Naive thymus-derived CD4-positive, alpha-beta T cell (primary cell): ENCODE measurements around the gene TOP1. TPM values are rescaled to one million over a fixed set of nuclear protein-coding genes. Genes with fewer than 3 reads are reported as not detected.

Source experiments
- ATAC-seq: fragments of 150-1000 bp; cut with Tn5 transposase; 2 replicates; pipeline ENCODE4 v1.10.0; 2021; ENCODE audit warnings: mild to moderate bottlenecking, moderate library complexity
- CTCF ChIA-PET: fragments of 350-600 bp; sonication (Branson Sonifier 250); formaldehyde crosslinking; loops from one replicate; lab custom pipeline; 2021; ENCODE audit warnings: antibody characterized with exemption; lab: Charles Lee
- POLR2A ChIA-PET: fragments of 350-600 bp; sonication (Branson Sonifier 250); formaldehyde crosslinking; loops from one replicate; lab custom pipeline; 2021; ENCODE audit warnings: antibody characterized with exemption, inconsistent platforms; lab: Charles Lee
- DNase-seq, 9 donors: peaks; one replicate each; pipeline versions ENCODE4 v3.0.0 to v3.0.0-alpha.2; 2020 to 2022; ENCODE audit warnings: mixed read lengths in 1 of 9
- H3K27ac ChIP-seq: one replicate; pipeline ENCODE4 v1.7.0; 2013; ENCODE audit warnings: mild to moderate bottlenecking, low read depth, low read length, moderate library complexity
- H3K27me3 ChIP-seq, 2 donors: one replicate each; pipeline ENCODE4 v1.7.0; 2013; ENCODE audit warnings: low read length in 2 of 2, mild to moderate bottlenecking in 2 of 2, moderate library complexity in 2 of 2; ENCODE audit not compliant: control insufficient read depth in 2 of 2, insufficient read depth in 2 of 2
- H3K36me3 ChIP-seq, 3 experiments: 1 replicate in 2 of 3; 2 replicates in 1 of 3; pipeline ENCODE4 v1.7.0; 2013; ENCODE audit warnings: low read length in 3 of 3, mild to moderate bottlenecking in 3 of 3, moderate library complexity in 1 of 3; ENCODE audit not compliant: insufficient read depth in 3 of 3, control insufficient read depth in 2 of 3
- H3K4me1 ChIP-seq, 2 donors: one replicate each; pipeline ENCODE4 v1.7.0; 2013; ENCODE audit warnings: low read length in 2 of 2, mild to moderate bottlenecking in 2 of 2, moderate library complexity in 1 of 2; ENCODE audit not compliant: control insufficient read depth in 2 of 2, insufficient read depth in 2 of 2
- H3K4me3 ChIP-seq: 2 replicates; pipeline ENCODE4 v1.7.0; 2013; ENCODE audit warnings: mild to moderate bottlenecking, low read length
- H3K9me3 ChIP-seq, 3 experiments: 1 replicate in 2 of 3; 2 replicates in 1 of 3; pipeline ENCODE4 v1.7.0; 2013; ENCODE audit warnings: low read length in 3 of 3; ENCODE audit not compliant: control insufficient read depth in 2 of 3
- H3K27ac Mint-ChIP-seq, 9 donors: one replicate each; pipeline ENCODE4 v1.8.0; 2020 to 2022; ENCODE audit warnings: mixed read lengths in 9 of 9, mild to moderate bottlenecking in 8 of 9, moderate library complexity in 5 of 9, inconsistent platforms in 2 of 9
- H3K27me3 Mint-ChIP-seq, 5 donors: one replicate each; pipeline ENCODE4 v1.8.0; 2021 to 2022; ENCODE audit warnings: mixed read lengths in 5 of 5, mild to moderate bottlenecking in 1 of 5
- H3K36me3 Mint-ChIP-seq, 5 donors: one replicate each; pipeline ENCODE4 v1.8.0; 2020 to 2022; ENCODE audit warnings: mixed read lengths in 5 of 5, mild to moderate bottlenecking in 3 of 5, inconsistent platforms in 1 of 5
- H3K4me1 Mint-ChIP-seq, 7 donors: one replicate each; pipeline ENCODE4 v1.8.0; 2020 to 2022; ENCODE audit warnings: mixed read lengths in 7 of 7, mild to moderate bottlenecking in 3 of 7, inconsistent platforms in 1 of 7
- H3K4me3 Mint-ChIP-seq, 10 donors: one replicate each; pipeline ENCODE4 v1.8.0; 2020 to 2022; ENCODE audit warnings: mild to moderate bottlenecking in 10 of 10, mixed read lengths in 10 of 10, moderate library complexity in 6 of 10, inconsistent platforms in 2 of 10
- H3K9me3 Mint-ChIP-seq, 11 donors: one replicate each; pipeline ENCODE4 v1.8.0; 2020 to 2022; ENCODE audit warnings: mixed read lengths in 11 of 11, mild to moderate bottlenecking in 4 of 11, inconsistent platforms in 1 of 11, moderate library complexity in 1 of 11
- intact Hi-C, 2 donors: fragments of 100-400 bp; cut with micrococcal nuclease; formaldehyde crosslinking; loops; one replicate each; pipeline ENCODE4 v1.15.1; 2023
- polyA plus RNA-seq, 2 donors: library from polyadenylated mRNA; unstranded; fragments of 300-500 nt; fragmentation: Illumina TruSeq; gene quantifications; one replicate each; pipeline ENCODE4 v1.2.3, GENCODE V29; 2021
- total RNA-seq, 6 experiments: library from RNA in 5 of 6; stranded (reverse) in 5 of 6; gene quantifications; 1 replicate in 5 of 6; 2 replicates in 1 of 6; pipeline ENCODE4 v1.2.3 and lab custom pipeline; 2021 to 2026

TOP1 gene
- total and polyA plus RNA-seq, 7 experiments from 2014 or later = 10.2 to 82.8 (median 33.3) TPM

DNA sequence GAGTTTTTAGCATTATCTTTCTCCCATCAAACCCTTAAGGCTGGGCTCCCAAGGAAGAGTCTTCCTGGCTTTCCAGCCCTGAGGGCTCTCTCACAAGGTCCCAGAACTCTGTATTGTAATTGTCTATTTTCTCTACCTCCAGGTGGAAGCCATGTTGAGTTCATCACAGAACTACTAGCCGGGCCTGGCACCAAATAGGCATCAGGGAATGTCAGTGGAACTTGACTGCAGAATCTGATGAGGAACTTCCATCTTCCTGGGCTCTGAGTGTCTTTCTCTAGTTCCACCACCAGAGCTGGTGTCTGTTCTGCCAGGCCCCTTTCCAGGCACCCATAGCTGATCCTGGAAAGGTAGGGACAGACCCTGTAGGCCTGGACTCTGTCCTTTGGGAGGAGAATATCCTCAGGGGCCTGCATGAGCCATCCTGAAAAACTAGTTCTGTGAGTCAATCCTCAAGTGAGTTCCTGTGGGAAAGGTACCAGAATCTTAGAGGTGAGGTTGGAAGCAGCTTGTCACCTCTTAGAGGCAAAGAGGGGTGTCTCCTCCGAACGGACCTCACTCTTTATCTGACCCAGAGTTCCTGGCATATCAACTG, 11.1 kb upstream of the TOP1 start:
- peaks cover 0 to 1% (median 0%) of the 10 kb centered on the region in 5 donors for H3K36me3 Mint-ChIP-seq
- POLR2A ChIA-PET = no interaction called here

GRCh38 chr20:41018153-41018552, 10.5 kb upstream of the TOP1 start:
- H3K27ac Mint-ChIP-seq = peak overlapping the region in 3 of 9 donors; percentile 12 to 55 (median 33)
- peaks cover 0 to 1% (median 0%) of the 10 kb centered on the region in 5 donors for H3K36me3 Mint-ChIP-seq
- intact Hi-C loops = no loop called here

More for the DNA sequence above, 11.1 kb upstream of the TOP1 start:
- no peak for ATAC-seq
- Mint-ChIP-seq H3K27me3 (peaks cover 0 to 5% (median 0%) of the 10 kb centered on the region in 5 donors), H3K4me1 (peaks cover 1 to 15% (median 5%) of the 10 kb centered on the region in 7 donors), H3K9me3 (peaks cover 0 to 2% (median 0%) of the 10 kb centered on the region in 11 donors), H3K4me3 (no peak overlapping the region), H3K27ac (no peak overlapping the region)
- Histone ChIP-seq H3K4me1 (no peaks in the 10 kb centered on the region), H3K27ac (no peak overlapping the region), H3K9me3 (no peaks in the 10 kb centered on the region), H3K36me3 (no peaks in the 10 kb centered on the region), H3K4me3 (no peak overlapping the region), H3K27me3 (peaks cover 0 to 2% of the 10 kb centered on the region in 2 donors)
- no peak for DNase-seq
- intact Hi-C loops = no loop called here
- CTCF ChIA-PET = interaction anchor here (1.2 kb wide), 1 partner anchor 77 kb away, joined by 3 read pairs; no protein-coding TSS in a partner anchor

GRCh38 chr20:41023549-41023948, 5.1 kb upstream of the TOP1 start:
- no peak for ATAC-seq
- no peaks in the 10 kb centered on the region for H3K36me3 ChIP-seq
- H3K36me3 Mint-ChIP-seq = no peaks in the 10 kb centered on the region
- CTCF ChIA-PET = interaction anchor here (1.1 kb wide), 1 partner anchor 71 kb away, joined by 3 read pairs; no protein-coding TSS in a partner anchor
- peaks cover 4 to 14% (median 11%) of the 10 kb centered on the region in 7 donors for H3K4me1 Mint-ChIP-seq
- POLR2A ChIA-PET = interaction anchor here (1.1 kb wide), 1 partner anchor 24 kb away, joined by 3 read pairs; no protein-coding TSS in a partner anchor
- H3K9me3 ChIP-seq = no peaks in the 10 kb centered on the region
- H3K27ac Mint-ChIP-seq = no peak overlapping the region
- peaks cover 6% of the 10 kb centered on the region in 2 donors for H3K4me1 ChIP-seq
- H3K27me3 ChIP-seq = no peaks in the 10 kb centered on the region
- no peak overlapping the region for H3K4me3 Mint-ChIP-seq
- H3K4me3 ChIP-seq = no peak overlapping the region
- intact Hi-C loops = no loop called here
- H3K27me3 Mint-ChIP-seq = peaks cover 0 to 7% (median 0%) of the 10 kb centered on the region in 5 donors
- peaks cover 0 to 2% (median 0%) of the 10 kb centered on the region in 11 donors for H3K9me3 Mint-ChIP-seq
- H3K27ac ChIP-seq = no peak overlapping the region
- no peak for DNase-seq

More at GRCh38 chr20:41018153-41018552, 10.5 kb upstream of the TOP1 start:
- Mint-ChIP-seq H3K27me3 (peaks cover 0 to 7% (median 0%) of the 10 kb centered on the region in 5 donors), H3K4me3 (no peak overlapping the region), H3K4me1 (peaks cover 0 to 9% (median 0%) of the 10 kb centered on the region in 7 donors), H3K9me3 (peaks cover 0 to 2% (median 0%) of the 10 kb centered on the region in 11 donors)
- Histone ChIP-seq H3K36me3 (no peaks in the 10 kb centered on the region), H3K9me3 (no peaks in the 10 kb centered on the region), H3K27ac (no peak overlapping the region), H3K4me1 (no peaks in the 10 kb centered on the region), H3K27me3 (peaks cover 0 to 2% of the 10 kb centered on the region in 2 donors), H3K4me3 (no peak overlapping the region)
- ChIA-PET POLR2A (interaction anchor here (0.8 kb wide), 1 partner anchor 12 kb away, joined by 3 read pairs; no protein-coding TSS in a partner anchor), CTCF (interaction anchor here (1.2 kb wide), 1 partner anchor 77 kb away, joined by 3 read pairs; no protein-coding TSS in a partner anchor)
- ATAC-seq (no peak), DNase-seq (no peak)

DNA sequence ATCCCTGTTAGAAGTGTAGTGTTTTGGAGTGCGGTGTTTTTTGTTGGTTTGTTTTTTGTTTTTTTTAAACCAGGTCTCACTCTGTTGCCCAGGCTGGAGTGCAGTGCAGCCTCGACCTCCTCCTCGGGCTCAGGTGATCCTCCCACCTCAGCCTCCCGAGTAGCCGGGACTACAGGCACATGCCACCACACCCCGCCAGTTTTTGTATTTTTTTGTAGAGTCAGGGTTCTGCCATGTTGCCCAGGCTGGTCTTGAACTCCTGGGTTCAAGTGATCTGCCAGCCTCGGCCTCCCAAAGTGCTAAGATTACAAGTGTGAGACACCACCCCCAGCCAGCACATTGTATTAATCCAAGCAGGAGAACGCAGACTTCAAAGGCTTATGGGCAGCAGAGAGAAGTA, 1.3 kb upstream of the TOP1 start:
- Histone ChIP-seq H3K27me3 (no peaks in the 10 kb centered on the region), H3K9me3 (no peaks in the 10 kb centered on the region), H3K36me3 (peaks cover 0 to 10% (median 0%) of the 10 kb centered on the region in 3 experiments), H3K4me3 (no peak overlapping the region), H3K27ac (peak overlapping the region; percentile 99), H3K4me1 (peaks cover 26 to 31% of the 10 kb centered on the region in 2 donors)
- peaks cover 0 to 2% (median 0%) of the 10 kb centered on the region in 5 donors for H3K27me3 Mint-ChIP-seq
- POLR2A ChIA-PET = interaction anchor here (0.6 to 1.5 kb wide), 3 partner anchors 18 to 40 kb away, joined by 3 read pairs; no protein-coding TSS in a partner anchor
- H3K4me3 Mint-ChIP-seq = peak overlapping the region; percentile 67 to 96 (median 89)
- H3K27ac Mint-ChIP-seq = peak overlapping the region; percentile 60 to 97 (median 95)
- CTCF ChIA-PET = interaction anchor here (1.0 kb wide), 1 partner anchor 37 kb away, joined by 4 read pairs; no protein-coding TSS in a partner anchor
- no peaks in the 10 kb centered on the region for H3K9me3 Mint-ChIP-seq
- intact Hi-C loops = no loop called here
- ATAC-seq = no peak
- H3K4me1 Mint-ChIP-seq = peaks cover 30 to 40% (median 36%) of the 10 kb centered on the region in 7 donors
- no peak for DNase-seq
- H3K36me3 Mint-ChIP-seq = peaks cover 0 to 14% (median 0%) of the 10 kb centered on the region in 5 donors

DNA sequence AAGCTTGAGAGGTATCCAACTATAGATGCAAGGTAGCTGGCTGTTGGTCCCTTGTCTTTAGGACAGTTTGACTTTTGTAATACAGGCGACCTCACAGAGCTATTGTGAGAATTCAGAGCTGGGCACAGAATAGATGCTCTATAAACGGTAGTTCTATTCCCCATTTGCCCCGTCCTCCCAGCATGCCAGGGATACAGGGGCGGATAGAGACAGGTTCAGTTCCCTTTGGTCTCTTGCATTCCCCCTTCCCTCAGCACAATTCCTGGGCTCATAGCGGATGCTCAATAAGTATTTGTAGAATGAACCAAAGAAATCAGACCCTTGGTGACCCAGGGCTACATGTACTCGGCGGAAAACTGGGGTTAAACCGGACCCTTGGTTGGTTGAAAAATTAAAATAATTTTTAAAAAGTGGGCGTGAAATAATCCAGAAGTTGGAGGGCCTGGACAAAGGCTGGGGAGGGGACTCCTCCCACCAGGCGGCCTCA, 707 bp upstream of the TOP1 start:
- H3K4me1 Mint-ChIP-seq = peaks cover 35 to 46% (median 41%) of the 10 kb centered on the region in 7 donors
- CTCF ChIA-PET = interaction anchor here (1.0 kb wide), 1 partner anchor 37 kb away, joined by 4 read pairs; no protein-coding TSS in a partner anchor
- ATAC-seq (no peak), DNase-seq (no peak)
- intact Hi-C loops = loop anchor here (1.0 to 2.0 kb wide), 13 partner anchors 13 to 590 kb away; partner anchors contain the start of genes PLCG1 (in 2 of the 2), ZHX3 (in 2 of the 2), CHD6 (in 1 of the 2) and LPIN3 (in 1 of the 2)
- Histone ChIP-seq H3K4me1 (peaks cover 32 to 37% of the 10 kb centered on the region in 2 donors), H3K4me3 (peak overlapping the region; percentile 58), H3K36me3 (peaks cover 0 to 10% (median 0%) of the 10 kb centered on the region in 3 experiments), H3K27me3 (no peaks in the 10 kb centered on the region), H3K27ac (peak overlapping the region; percentile 99), H3K9me3 (no peaks in the 10 kb centered on the region)
- peak overlapping the region; percentile 67 to 96 (median 89) for H3K4me3 Mint-ChIP-seq
- no peaks in the 10 kb centered on the region for H3K9me3 Mint-ChIP-seq
- H3K36me3 Mint-ChIP-seq = peaks cover 0 to 18% (median 0%) of the 10 kb centered on the region in 5 donors
- peak overlapping the region; percentile 88 to 97 (median 95) for H3K27ac Mint-ChIP-seq
- POLR2A ChIA-PET = interaction anchor here (0.6 to 2.5 kb wide), 5 partner anchors 18 to 41 kb away, joined by 3 to 11 read pairs (median 3); no protein-coding TSS in a partner anchor
- peaks cover 0 to 2% (median 0%) of the 10 kb centered on the region in 5 donors for H3K27me3 Mint-ChIP-seq
